ENCODE measurements around the gene CCNK. TPM values are rescaled to one million over a fixed set of nuclear protein-coding genes. Genes with fewer than 3 reads are reported as not detected.

Gene CCNK
- total RNA-seq, 2 donors from 2014 or later = 65.8 to 67.7 TPM

DNA sequence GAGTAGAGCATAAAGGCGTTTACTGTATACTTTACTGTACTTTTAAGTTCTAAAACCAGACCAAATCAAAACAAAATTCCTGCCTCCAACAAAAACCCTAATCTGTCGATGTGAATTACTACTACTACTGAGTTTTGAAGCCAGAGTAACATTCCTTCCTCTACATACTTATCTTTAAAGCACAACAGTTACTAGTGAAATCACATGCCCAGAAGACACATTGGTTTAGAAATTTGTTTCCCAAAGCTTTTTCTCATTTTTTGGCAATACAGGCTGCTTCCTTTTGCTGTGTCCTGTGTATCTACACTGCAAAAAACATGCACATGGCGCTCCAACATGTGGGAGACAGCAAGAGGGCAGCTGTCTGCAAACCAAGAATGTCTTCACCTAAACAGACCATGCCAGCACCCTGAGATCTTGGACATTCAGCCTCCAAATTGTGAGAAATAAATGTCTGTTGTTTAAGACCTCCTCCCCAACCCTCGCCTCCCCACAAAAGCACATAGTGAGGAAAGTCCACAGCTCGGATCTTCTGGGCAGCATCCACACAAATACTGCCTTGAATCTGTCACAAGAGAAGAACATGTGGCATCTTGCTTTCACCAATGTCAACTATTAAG, 21.6 kb upstream of the CCNK start:
- H3K9me3 ChIP-seq = no peaks in the 10 kb centered on the region

DNA sequence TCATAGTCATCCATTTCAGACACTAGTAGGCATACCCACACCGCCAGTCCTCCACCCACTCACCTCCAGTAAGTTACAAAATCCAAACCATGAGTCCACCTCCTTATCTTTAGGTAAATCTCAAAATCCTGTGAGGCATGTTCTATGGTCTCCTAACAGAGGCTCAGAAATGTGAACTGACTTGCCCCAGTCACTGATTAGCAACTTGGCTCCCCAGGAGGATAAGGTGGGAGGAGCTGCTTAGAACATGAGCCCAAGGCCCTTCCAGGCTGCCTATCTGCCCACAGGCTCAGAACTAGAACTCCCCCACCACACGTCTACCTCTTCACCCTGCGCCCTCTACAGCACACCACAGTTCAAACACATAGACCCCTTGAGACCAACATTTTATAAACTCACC, 20.4 kb upstream of the CCNK start:
- Histone ChIP-seq H3K4me1 (no peaks in the 10 kb centered on the region), H3K27ac (no peak overlapping the region), H3K9ac (ENCODE audit: low read depth in 2 of 2, low read length in 2 of 2) (no peak overlapping the region), H3K9me3 (no peaks in the 10 kb centered on the region), H3K27me3 (no peaks in the 10 kb centered on the region), H3K36me3 (peaks cover 3% of the 10 kb centered on the region), H3K4me3 (no peak overlapping the region)
- TF ChIP-seq, protein P1, sequence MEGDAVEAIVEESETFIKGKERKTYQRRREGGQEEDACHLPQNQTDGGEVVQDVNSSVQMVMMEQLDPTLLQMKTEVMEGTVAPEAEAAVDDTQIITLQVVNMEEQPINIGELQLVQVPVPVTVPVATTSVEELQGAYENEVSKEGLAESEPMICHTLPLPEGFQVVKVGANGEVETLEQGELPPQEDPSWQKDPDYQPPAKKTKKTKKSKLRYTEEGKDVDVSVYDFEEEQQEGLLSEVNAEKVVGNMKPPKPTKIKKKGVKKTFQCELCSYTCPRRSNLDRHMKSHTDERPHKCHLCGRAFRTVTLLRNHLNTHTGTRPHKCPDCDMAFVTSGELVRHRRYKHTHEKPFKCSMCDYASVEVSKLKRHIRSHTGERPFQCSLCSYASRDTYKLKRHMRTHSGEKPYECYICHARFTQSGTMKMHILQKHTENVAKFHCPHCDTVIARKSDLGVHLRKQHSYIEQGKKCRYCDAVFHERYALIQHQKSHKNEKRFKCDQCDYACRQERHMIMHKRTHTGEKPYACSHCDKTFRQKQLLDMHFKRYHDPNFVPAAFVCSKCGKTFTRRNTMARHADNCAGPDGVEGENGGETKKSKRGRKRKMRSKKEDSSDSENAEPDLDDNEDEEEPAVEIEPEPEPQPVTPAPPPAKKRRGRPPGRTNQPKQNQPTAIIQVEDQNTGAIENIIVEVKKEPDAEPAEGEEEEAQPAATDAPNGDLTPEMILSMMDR (IDR thresholded peaks at IDR 0.05) = no peak
- no peak for DNase-seq
- intact Hi-C loops (cut with DNase I) = no loop called here

More for the DNA sequence above, 21.6 kb upstream of the CCNK start:
- intact Hi-C loops (cut with DNase I) = no loop called here
- Histone ChIP-seq H3K27ac (no peak overlapping the region), H3K9ac (ENCODE audit: low read depth in 2 of 2, low read length in 2 of 2) (no peak overlapping the region), H3K4me3 (no peak overlapping the region), H3K36me3 (peaks cover 6% of the 10 kb centered on the region), H3K27me3 (no peaks in the 10 kb centered on the region), H3K4me1 (no peaks in the 10 kb centered on the region)
- TF ChIP-seq, protein P1 (IDR thresholded peaks at IDR 0.05) = no peak
- DNase-seq = no peak

DNA sequence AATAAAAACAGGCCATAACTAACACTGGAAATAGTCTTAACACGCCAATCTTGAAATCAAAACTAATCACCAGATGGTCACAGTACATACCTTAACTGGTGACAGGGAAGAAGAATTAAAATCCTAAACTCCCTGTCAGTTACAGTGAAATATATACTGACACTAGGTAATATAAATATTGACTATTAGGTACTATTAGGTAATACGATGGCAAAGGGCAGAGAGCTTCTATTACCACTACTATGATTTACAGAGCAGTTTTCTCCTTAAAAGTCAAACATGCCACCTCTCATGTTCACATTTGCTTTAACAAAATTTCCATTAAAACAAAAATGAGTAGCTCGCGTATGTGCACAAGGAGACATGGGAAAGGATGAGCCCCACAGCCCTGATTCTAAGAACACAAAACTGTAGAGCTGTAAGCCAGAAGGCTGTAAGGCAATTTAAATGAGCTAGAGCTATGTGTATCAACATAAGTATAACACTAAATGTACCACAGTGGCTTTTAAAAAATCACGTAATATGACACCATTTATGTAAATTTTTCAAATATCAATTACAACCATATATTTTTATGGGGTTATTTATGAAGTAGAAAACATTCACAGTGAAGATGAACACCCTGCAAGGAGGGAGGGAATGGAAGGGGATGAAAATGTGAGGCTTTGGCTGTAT, 19.7 kb upstream of the CCNK start:
- peaks cover 2% of the 10 kb centered on the region for H3K36me3 ChIP-seq
- no peaks in the 10 kb centered on the region for H3K4me1 ChIP-seq
- H3K9ac ChIP-seq (ENCODE audit: low read depth in 2 of 2, low read length in 2 of 2) = no peak overlapping the region
- no peak for DNase-seq
- TF ChIP-seq, protein P1 (IDR thresholded peaks at IDR 0.05) = no peak
- H3K9me3 ChIP-seq = no peaks in the 10 kb centered on the region
- intact Hi-C loops (cut with DNase I) = no loop called here
- no peak overlapping the region for H3K27ac ChIP-seq
- no peaks in the 10 kb centered on the region for H3K27me3 ChIP-seq
- no peak overlapping the region for H3K4me3 ChIP-seq

DNA sequence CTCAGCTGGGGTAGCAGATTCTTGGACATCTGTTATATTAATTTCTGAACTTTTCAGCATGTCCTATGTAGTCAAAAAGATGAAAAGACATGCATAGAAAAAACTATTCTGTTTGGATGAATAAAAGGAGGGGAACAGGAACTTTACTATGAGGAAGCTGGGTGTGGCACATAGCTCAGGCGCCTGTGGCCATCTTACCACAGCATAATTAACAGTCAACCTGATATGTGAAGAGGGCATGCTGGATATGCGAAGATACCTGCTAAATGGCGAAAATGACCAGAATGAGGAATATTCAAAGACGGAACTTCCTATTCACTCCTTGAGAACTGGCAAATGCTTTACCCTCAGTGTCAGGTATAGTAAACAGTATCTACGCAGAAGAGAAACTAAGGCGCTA, 19.0 kb upstream of the CCNK start:
- DNase-seq = no peak
- no peaks in the 10 kb centered on the region for H3K9me3 ChIP-seq
- no peaks in the 10 kb centered on the region for H3K27me3 ChIP-seq

DNA sequence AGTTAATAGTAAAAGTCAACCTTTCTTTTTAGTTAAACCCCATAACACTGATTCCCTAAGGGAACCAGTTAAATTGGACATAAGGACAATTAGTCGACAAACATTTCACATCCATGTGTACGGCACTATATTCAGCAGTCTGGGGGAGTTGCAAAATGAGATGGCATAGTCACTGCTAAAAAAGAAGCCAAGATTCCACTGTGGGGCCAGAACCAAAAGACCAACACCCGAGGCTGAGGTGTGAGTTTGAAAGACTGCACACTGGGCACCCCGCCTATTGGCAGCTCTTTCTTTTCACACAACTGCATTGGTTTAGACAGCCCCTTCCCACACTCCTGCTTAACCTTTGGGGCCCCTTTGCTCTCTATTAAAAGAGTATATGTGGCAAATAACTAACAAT, 17.2 kb upstream of the CCNK start:
- H3K4me1 ChIP-seq = no peaks in the 10 kb centered on the region
- TF ChIP-seq, protein P1 (IDR thresholded peaks at IDR 0.05) = no peak
- no peak for DNase-seq
- H3K36me3 ChIP-seq = no peaks in the 10 kb centered on the region
- no peaks in the 10 kb centered on the region for H3K9me3 ChIP-seq
- no peak overlapping the region for H3K4me3 ChIP-seq
- intact Hi-C loops (cut with DNase I) = no loop called here
- H3K27me3 ChIP-seq = no peaks in the 10 kb centered on the region
- H3K9ac ChIP-seq (ENCODE audit: low read depth in 2 of 2, low read length in 2 of 2) = no peak overlapping the region
- H3K27ac ChIP-seq = no peak overlapping the region

More for the DNA sequence above, 19.0 kb upstream of the CCNK start:
- Histone ChIP-seq H3K4me3 (no peak overlapping the region), H3K9ac (ENCODE audit: low read depth in 2 of 2, low read length in 2 of 2) (no peak overlapping the region), H3K4me1 (no peaks in the 10 kb centered on the region), H3K27ac (no peak overlapping the region), H3K36me3 (no peaks in the 10 kb centered on the region)
- intact Hi-C loops (cut with DNase I) = no loop called here
- TF ChIP-seq, protein P1 (IDR thresholded peaks at IDR 0.05) = no peak
